Measurements from ENCODE around the gene GNG2. TPM values are rescaled to one million over a fixed set of nuclear protein-coding genes. Genes with fewer than 3 reads are reported as not detected.

Gene GNG2
- total and polyA plus RNA-seq, 2 donors (not counting 1 experiment from before 2014, with no cell fraction given): 21.1 to 21.5 TPM

- Histone ChIP-seq H3K9ac (ENCODE audit: insufficient read depth, low read length) (no peak overlapping the region), H3K4me2 (ENCODE audit: extremely low read depth, insufficient read depth, low read length) (no peak overlapping the region), H3K36me3 (ENCODE audit: control insufficient read depth, insufficient read depth, low read length) (no peaks in the 10 kb centered on the region), H3K79me2 (ENCODE audit: control insufficient read depth, insufficient read depth, low read length) (no peaks in the 10 kb centered on the region), H3K4me3 (replicated peaks in 1 of 4; ENCODE audit: control extremely low read depth in 1 of 4, insufficient read depth in 1 of 4, low read depth in 3 of 4, low read length in 4 of 4) (no peak overlapping the region), H3K9me3 (ENCODE audit: control insufficient read depth, insufficient read depth, low read depth, low read length) (no peaks in the 10 kb centered on the region), H3K27me3 (ENCODE audit: control insufficient read depth, insufficient read depth, low read length) (no peaks in the 10 kb centered on the region), H3K27ac (ENCODE audit: insufficient read depth, low read length) (no peak overlapping the region), H4K20me1 (ENCODE audit: control insufficient read depth, extremely low read depth, insufficient read depth, low read length) (no peaks in the 10 kb centered on the region), H3K4me1 (ENCODE audit: control insufficient read depth, extremely low read depth, insufficient read depth, low read length) (no peaks in the 10 kb centered on the region), H2AFZ (ENCODE audit: low read length) (no peak overlapping the region)
- DNase-seq (ENCODE audit: low read depth in 2 of 2): no peak
- TF ChIP-seq, protein P1, sequence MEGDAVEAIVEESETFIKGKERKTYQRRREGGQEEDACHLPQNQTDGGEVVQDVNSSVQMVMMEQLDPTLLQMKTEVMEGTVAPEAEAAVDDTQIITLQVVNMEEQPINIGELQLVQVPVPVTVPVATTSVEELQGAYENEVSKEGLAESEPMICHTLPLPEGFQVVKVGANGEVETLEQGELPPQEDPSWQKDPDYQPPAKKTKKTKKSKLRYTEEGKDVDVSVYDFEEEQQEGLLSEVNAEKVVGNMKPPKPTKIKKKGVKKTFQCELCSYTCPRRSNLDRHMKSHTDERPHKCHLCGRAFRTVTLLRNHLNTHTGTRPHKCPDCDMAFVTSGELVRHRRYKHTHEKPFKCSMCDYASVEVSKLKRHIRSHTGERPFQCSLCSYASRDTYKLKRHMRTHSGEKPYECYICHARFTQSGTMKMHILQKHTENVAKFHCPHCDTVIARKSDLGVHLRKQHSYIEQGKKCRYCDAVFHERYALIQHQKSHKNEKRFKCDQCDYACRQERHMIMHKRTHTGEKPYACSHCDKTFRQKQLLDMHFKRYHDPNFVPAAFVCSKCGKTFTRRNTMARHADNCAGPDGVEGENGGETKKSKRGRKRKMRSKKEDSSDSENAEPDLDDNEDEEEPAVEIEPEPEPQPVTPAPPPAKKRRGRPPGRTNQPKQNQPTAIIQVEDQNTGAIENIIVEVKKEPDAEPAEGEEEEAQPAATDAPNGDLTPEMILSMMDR (conservative IDR thresholded peaks at IDR 0.05 in 1 of 2, IDR thresholded peaks at IDR 0.05 in 1 of 2; ENCODE audit: low read depth in 1 of 2, low read length in 2 of 2): no peak
- TF ChIP-seq EZH2 (IDR thresholded peaks at IDR 0.05; ENCODE audit: low read length, missing control alignments): no peak
These were observed 72.8 kb downstream of the GNG2 start for GRCh38 chr14:51933191-51933590.

GRCh38 chr14:51938137-51938536 is 77.7 kb downstream of the GNG2 start:
- H3K4me3 ChIP-seq (replicated peaks in 1 of 4; ENCODE audit: control extremely low read depth in 1 of 4, insufficient read depth in 1 of 4, low read depth in 3 of 4, low read length in 4 of 4): no peak overlapping the region
- no peak overlapping the region for H3K4me2 ChIP-seq (ENCODE audit: extremely low read depth, insufficient read depth, low read length)
- no peaks in the 10 kb centered on the region for H3K36me3 ChIP-seq (ENCODE audit: control insufficient read depth, insufficient read depth, low read length)
- no peaks in the 10 kb centered on the region for H3K79me2 ChIP-seq (ENCODE audit: control insufficient read depth, insufficient read depth, low read length)
- no peaks in the 10 kb centered on the region for H3K9me3 ChIP-seq (ENCODE audit: control insufficient read depth, insufficient read depth, low read depth, low read length)
- H2AFZ ChIP-seq (ENCODE audit: low read length): no peak overlapping the region
- H3K27me3 ChIP-seq (ENCODE audit: control insufficient read depth, insufficient read depth, low read length): no peaks in the 10 kb centered on the region
- H3K9ac ChIP-seq (ENCODE audit: insufficient read depth, low read length): no peak overlapping the region
- H3K27ac ChIP-seq (ENCODE audit: insufficient read depth, low read length): no peak overlapping the region
- H3K4me1 ChIP-seq (ENCODE audit: control insufficient read depth, extremely low read depth, insufficient read depth, low read length): no peaks in the 10 kb centered on the region
- TF ChIP-seq, protein P1 (conservative IDR thresholded peaks at IDR 0.05 in 1 of 2, IDR thresholded peaks at IDR 0.05 in 1 of 2; ENCODE audit: low read depth in 1 of 2, low read length in 2 of 2): no peak
- no peak for TF ChIP-seq EZH2 (IDR thresholded peaks at IDR 0.05; ENCODE audit: low read length, missing control alignments)
- DNase-seq (ENCODE audit: low read depth in 2 of 2): no peak
- no peaks in the 10 kb centered on the region for H4K20me1 ChIP-seq (ENCODE audit: control insufficient read depth, extremely low read depth, insufficient read depth, low read length)

GRCh38 chr14:51938821-51939220 is 78.4 kb downstream of the GNG2 start:
- Histone ChIP-seq H3K79me2 (ENCODE audit: control insufficient read depth, insufficient read depth, low read length) (no peaks in the 10 kb centered on the region), H3K27me3 (ENCODE audit: control insufficient read depth, insufficient read depth, low read length) (no peaks in the 10 kb centered on the region), H3K9ac (ENCODE audit: insufficient read depth, low read length) (no peak overlapping the region), H3K4me2 (ENCODE audit: extremely low read depth, insufficient read depth, low read length) (no peak overlapping the region), H3K4me1 (ENCODE audit: control insufficient read depth, extremely low read depth, insufficient read depth, low read length) (no peaks in the 10 kb centered on the region), H3K9me3 (ENCODE audit: control insufficient read depth, insufficient read depth, low read depth, low read length) (no peaks in the 10 kb centered on the region), H3K36me3 (ENCODE audit: control insufficient read depth, insufficient read depth, low read length) (no peaks in the 10 kb centered on the region), H3K4me3 (replicated peaks in 1 of 4; ENCODE audit: control extremely low read depth in 1 of 4, insufficient read depth in 1 of 4, low read depth in 3 of 4, low read length in 4 of 4) (no peak overlapping the region), H3K27ac (ENCODE audit: insufficient read depth, low read length) (no peak overlapping the region), H2AFZ (ENCODE audit: low read length) (no peak overlapping the region), H4K20me1 (ENCODE audit: control insufficient read depth, extremely low read depth, insufficient read depth, low read length) (no peaks in the 10 kb centered on the region)
- TF ChIP-seq, protein P1 (conservative IDR thresholded peaks at IDR 0.05 in 1 of 2, IDR thresholded peaks at IDR 0.05 in 1 of 2; ENCODE audit: low read depth in 1 of 2, low read length in 2 of 2): no peak
- TF ChIP-seq EZH2 (IDR thresholded peaks at IDR 0.05; ENCODE audit: low read length, missing control alignments): no peak
- DNase-seq (ENCODE audit: low read depth in 2 of 2): no peak
